ENCODE results near the gene TMPRSS4. TPM values are rescaled to one million over a fixed set of nuclear protein-coding genes. Genes with fewer than 3 reads are reported as not detected.

Gene TMPRSS4
- total and polyA plus RNA-seq, 2 of the 13 experiments (the other 11 are each of a cell fraction or from before 2014, with no cell fraction given): 0.32 TPM; not detected in 1

DNA sequence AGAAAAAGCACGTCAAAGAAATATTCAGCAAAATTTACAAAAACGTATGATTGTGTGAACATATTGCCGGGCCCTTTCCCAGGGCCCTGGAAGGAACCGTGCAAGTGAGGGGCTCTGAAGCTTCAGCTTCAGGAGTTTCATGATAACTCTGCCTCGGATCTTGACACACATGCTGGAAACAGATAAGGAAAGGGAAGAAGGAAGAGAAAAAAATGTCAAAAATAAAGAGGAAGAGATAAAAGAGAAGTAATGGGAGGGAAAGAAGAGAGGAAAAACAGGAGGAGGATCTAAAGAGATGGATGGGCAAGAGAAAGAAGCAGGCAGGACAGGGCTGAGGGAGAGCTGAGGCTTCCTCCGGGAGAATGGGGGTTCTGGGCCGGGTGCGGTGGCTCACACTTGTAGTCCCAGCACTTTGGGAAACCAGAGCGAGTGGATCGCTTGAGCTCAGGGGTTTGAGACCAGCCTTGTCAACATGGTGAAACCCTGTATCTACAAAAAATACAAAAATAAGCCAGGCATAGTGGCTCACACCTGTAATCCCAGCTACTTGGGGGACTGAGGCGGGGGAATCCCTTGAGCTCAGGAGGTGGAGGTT lies 2.7 kb upstream of the TMPRSS4 start (continued):
- TF ChIP-seq, protein P1, sequence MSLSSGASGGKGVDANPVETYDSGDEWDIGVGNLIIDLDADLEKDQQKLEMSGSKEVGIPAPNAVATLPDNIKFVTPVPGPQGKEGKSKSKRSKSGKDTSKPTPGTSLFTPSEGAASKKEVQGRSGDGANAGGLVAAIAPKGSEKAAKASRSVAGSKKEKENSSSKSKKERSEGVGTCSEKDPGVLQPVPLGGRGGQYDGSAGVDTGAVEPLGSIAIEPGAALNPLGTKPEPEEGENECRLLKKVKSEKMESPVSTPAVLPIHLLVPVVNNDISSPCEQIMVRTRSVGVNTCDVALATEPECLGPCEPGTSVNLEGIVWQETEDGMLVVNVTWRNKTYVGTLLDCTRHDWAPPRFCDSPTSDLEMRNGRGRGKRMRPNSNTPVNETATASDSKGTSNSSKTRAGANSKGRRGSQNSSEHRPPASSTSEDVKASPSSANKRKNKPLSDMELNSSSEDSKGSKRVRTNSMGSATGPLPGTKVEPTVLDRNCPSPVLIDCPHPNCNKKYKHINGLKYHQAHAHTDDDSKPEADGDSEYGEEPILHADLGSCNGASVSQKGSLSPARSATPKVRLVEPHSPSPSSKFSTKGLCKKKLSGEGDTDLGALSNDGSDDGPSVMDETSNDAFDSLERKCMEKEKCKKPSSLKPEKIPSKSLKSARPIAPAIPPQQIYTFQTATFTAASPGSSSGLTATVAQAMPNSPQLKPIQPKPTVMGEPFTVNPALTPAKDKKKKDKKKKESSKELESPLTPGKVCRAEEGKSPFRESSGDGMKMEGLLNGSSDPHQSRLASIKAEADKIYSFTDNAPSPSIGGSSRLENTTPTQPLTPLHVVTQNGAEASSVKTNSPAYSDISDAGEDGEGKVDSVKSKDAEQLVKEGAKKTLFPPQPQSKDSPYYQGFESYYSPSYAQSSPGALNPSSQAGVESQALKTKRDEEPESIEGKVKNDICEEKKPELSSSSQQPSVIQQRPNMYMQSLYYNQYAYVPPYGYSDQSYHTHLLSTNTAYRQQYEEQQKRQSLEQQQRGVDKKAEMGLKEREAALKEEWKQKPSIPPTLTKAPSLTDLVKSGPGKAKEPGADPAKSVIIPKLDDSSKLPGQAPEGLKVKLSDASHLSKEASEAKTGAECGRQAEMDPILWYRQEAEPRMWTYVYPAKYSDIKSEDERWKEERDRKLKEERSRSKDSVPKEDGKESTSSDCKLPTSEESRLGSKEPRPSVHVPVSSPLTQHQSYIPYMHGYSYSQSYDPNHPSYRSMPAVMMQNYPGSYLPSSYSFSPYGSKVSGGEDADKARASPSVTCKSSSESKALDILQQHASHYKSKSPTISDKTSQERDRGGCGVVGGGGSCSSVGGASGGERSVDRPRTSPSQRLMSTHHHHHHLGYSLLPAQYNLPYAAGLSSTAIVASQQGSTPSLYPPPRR (CRISPR knock-in tag; IDR thresholded peaks at IDR 0.05; ENCODE audit: borderline replicate concordance): no peak
- no peak for TF ChIP-seq PCBP2 (optimal IDR thresholded peaks at IDR 0.05; ENCODE audit: low read depth, low read length, poor library complexity, severe bottlenecking)
- TF ChIP-seq TBX2 (CRISPR knock-in tag; IDR thresholded peaks at IDR 0.05; ENCODE audit: borderline replicate concordance): no peak
- no peak for TF ChIP-seq JUN (CRISPR knock-in tag; IDR thresholded peaks at IDR 0.05)
- no peak for TF ChIP-seq ZFP36 (IDR thresholded peaks at IDR 0.05; ENCODE audit: borderline replicate concordance, low read depth, low read length, partially characterized antibody)
- no peak for TF ChIP-seq ZFP82 (CRISPR knock-in tag; IDR thresholded peaks at IDR 0.05; ENCODE audit: borderline replicate concordance)
- no peak for TF ChIP-seq ZNF747 (CRISPR knock-in tag; IDR thresholded peaks at IDR 0.05; ENCODE audit: borderline replicate concordance)

DNA sequence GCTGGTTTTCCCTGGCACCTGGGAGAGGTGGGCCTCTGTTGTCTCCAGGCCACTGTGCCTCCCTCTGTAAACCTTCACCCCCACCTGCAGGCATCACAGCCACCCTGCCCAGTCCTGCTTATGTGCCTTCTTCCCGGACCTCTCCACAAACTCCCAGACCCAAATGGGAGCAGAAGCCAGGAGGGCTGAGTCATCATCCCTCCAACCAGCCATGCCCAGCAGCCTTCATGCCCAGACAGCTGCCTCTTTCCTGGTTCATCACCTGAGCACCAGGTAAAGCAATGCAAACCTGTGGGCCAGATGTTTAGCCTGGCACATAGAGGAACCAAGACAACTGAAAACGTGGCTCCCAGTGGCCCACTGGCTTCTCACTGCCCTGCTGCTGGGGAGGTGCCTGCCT lies 2.1 kb upstream of the TMPRSS4 start:
- CTCF ChIA-PET (ENCODE audit: low intra/inter-chr PET ratio, low total read pairs): no interaction called here
- DNase-seq (ENCODE audit: low spot score): no peak
- intact Hi-C loops (cut with micrococcal nuclease; ENCODE audit: unreplicated experiment) (no loop called here), in situ Hi-C loops (cut with HindIII; ENCODE audit: extremely low pct_ligation_motif_present, low pct_unique_long_range_greater_than_20kb) (no loop called here)
- Histone ChIP-seq H3K9me3 (ENCODE audit: low read length) (no peaks in the 10 kb centered on the region), H3K36me3 (replicated peaks in 1 of 2; ENCODE audit: control insufficient read depth in 1 of 2, insufficient read depth in 2 of 2, low read length in 2 of 2) (no peaks in the 10 kb centered on the region), H3K4me3 (replicated peaks in 1 of 3; ENCODE audit: insufficient read depth in 1 of 3, low read depth in 2 of 3, low read length in 3 of 3) (no peak overlapping the region), H3K27ac (ENCODE audit: extremely low read length, insufficient read depth, low read length) (no peak overlapping the region), H3K4me2 (ENCODE audit: low read depth, low read length) (no peak overlapping the region), H3K9ac (ENCODE audit: insufficient read depth, low read depth, low read length) (no peak overlapping the region), H3K4me1 (ENCODE audit: insufficient read depth, low read length) (peaks cover 13% of the 10 kb centered on the region; the same call in 1 of the 2 replicates), H2AFZ (ENCODE audit: low read length) (no peak overlapping the region), H3K79me2 (ENCODE audit: insufficient read depth, low read length) (no peaks in the 10 kb centered on the region), H4K20me1 (ENCODE audit: insufficient read depth, low read length) (no peaks in the 10 kb centered on the region), H3K27me3 (ENCODE audit: control insufficient read depth in 1 of 2, insufficient read depth in 2 of 2, low read length in 2 of 2) (peaks cover 0 to 40% of the 10 kb centered on the region in 2 experiments; a peak in 3 of 5 replicates)
- 0% methylated on average over 1 of the region's 2 CpGs for WGBS (ENCODE audit: low lambda C conversion rate)
- POLR2A ChIA-PET: no interaction called here
- FAIRE-seq: no peak
- no peak for ATAC-seq
- BruUV-seq (replicated peaks): no TSS peak
- TF ChIP-seq AGO2 (optimal IDR thresholded peaks at IDR 0.05; ENCODE audit: low read depth, low read length): no peak
- TF ChIP-seq ZNF124 (CRISPR knock-in tag; IDR thresholded peaks at IDR 0.05): no peak
- TF ChIP-seq NFYB (CRISPR knock-in tag; IDR thresholded peaks at IDR 0.05): no peak
- no peak for TF ChIP-seq PAWR (CRISPR knock-in tag; IDR thresholded peaks at IDR 0.05; ENCODE audit: borderline replicate concordance)
- TF ChIP-seq ZNF629 (CRISPR knock-in tag; conservative IDR thresholded peaks at IDR 0.05): no peak
- no peak for TF ChIP-seq NKX3-1 (CRISPR knock-in tag; IDR thresholded peaks at IDR 0.05)
- no peak for TF ChIP-seq NFE2L2 (IDR thresholded peaks at IDR 0.05; ENCODE audit: low read length)
- no peak for TF ChIP-seq ZFX (CRISPR knock-in tag; IDR thresholded peaks at IDR 0.05; ENCODE audit: low read depth)
- TF ChIP-seq SRY (CRISPR knock-in tag; IDR thresholded peaks at IDR 0.05): no peak
- no peak for TF ChIP-seq ZSCAN31 (CRISPR knock-in tag; IDR thresholded peaks at IDR 0.05; ENCODE audit: low read depth)
- TF ChIP-seq ZNF441 (CRISPR knock-in tag; IDR thresholded peaks at IDR 0.05; ENCODE audit: borderline replicate concordance): no peak
- TF ChIP-seq, protein P2, sequence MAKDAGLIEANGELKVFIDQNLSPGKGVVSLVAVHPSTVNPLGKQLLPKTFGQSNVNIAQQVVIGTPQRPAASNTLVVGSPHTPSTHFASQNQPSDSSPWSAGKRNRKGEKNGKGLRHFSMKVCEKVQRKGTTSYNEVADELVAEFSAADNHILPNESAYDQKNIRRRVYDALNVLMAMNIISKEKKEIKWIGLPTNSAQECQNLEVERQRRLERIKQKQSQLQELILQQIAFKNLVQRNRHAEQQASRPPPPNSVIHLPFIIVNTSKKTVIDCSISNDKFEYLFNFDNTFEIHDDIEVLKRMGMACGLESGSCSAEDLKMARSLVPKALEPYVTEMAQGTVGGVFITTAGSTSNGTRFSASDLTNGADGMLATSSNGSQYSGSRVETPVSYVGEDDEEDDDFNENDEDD (CRISPR knock-in tag; IDR thresholded peaks at IDR 0.05; ENCODE audit: borderline replicate concordance): no peak
- no peak for TF ChIP-seq FOXK2 (IDR thresholded peaks at IDR 0.05)

Measured in HepG2 (cell line).